Right atrium auricular region (tissue), 2 donors: ENCODE results near the gene RNF7. TPM values are rescaled to one million over a fixed set of nuclear protein-coding genes. Genes with fewer than 3 reads are reported as not detected.
A peak's percentile ranks its signal among the peaks of the same experiment; 100 is the strongest.

ENCODE experiments used
- DNase-seq: peaks from one replicate; pipeline ENCODE4 v3.0.0-alpha.2; 2019; ENCODE audit warnings: low spot score
- H3K27ac ChIP-seq, 2 donors: fragments of 200-600 bp; sonication (generic); 1 replicate in 1 of 2; 2 replicates in 1 of 2; pipeline ENCODE4 v1.5.1; 2016 to 2019
- H3K27me3 ChIP-seq, 2 donors: fragments of 200-600 bp; sonication (generic); one replicate each; pipeline versions ENCODE4 v1.5.1 to v1.6.0; 2017 to 2019
- H3K36me3 ChIP-seq: fragments of 200-600 bp; sonication (generic); one replicate; pipeline ENCODE4 v1.5.1; 2016
- H3K4me1 ChIP-seq, 2 donors: fragments of 200-600 bp; sonication (generic); one replicate each; pipeline versions ENCODE4 v1.5.1 to v1.6.0; 2017 to 2019
- H3K4me3 ChIP-seq, 2 donors: fragments of 200-600 bp; sonication (generic); 1 replicate in 1 of 2; 2 replicates in 1 of 2; pipeline ENCODE4 v1.5.1; 2017 to 2019; ENCODE audit warnings: mild to moderate bottlenecking in 1 of 2, moderate library complexity in 1 of 2
- H3K9me3 ChIP-seq, 2 donors: fragments of 200-600 bp; sonication (generic); one replicate each; pipeline ENCODE4 v1.5.1; 2019
- total RNA-seq, 2 donors: library from RNA; depleted of rRNA; stranded (reverse); fragments of >200 nt; gene quantifications; one replicate each; pipeline ENCODE4 v1.1.0, GENCODE V29; 2016
- TF ChIP-seq, protein P1 (sequence below), 2 donors: fragments of 200-600 bp; sonication (generic); IDR thresholded peaks; one replicate each; pipeline ENCODE4 v1.5.1; 2019; ENCODE audit warnings: antibody characterized with exemption in 2 of 2

RNF7 gene
- total RNA-seq, 2 donors from 2014 or later, result 64.9 to 81.2 TPM

DNA sequence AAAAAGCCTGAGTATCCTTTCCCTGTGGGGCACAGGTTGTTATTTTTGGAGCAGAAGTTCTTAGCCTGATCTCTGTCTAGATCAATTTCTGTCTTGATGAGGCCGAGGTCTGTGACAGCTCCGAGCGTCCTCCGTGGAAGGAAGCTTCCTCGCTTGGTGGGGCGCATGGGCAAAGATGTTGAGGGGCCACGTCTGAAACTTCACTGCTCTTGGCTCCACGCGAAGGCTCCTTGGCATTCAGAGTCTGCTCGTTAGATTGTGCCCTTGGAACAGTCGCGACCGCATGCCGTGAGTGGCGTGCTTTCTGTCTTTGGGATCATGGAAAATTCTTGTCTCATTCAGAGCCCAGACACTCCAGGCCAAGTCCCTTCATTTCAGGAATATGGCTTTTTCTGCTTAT is 38.8 kb downstream of the RNF7 start:
- Histone ChIP-seq H3K9me3 (no peaks in the 10 kb centered on the region), H3K4me3 (no peak overlapping the region), H3K4me1 (no peaks in the 10 kb centered on the region), H3K27ac (no peak overlapping the region), H3K36me3 (no peaks in the 10 kb centered on the region), H3K27me3 (no peaks in the 10 kb centered on the region)
- no peak for DNase-seq
- TF ChIP-seq, protein P1, sequence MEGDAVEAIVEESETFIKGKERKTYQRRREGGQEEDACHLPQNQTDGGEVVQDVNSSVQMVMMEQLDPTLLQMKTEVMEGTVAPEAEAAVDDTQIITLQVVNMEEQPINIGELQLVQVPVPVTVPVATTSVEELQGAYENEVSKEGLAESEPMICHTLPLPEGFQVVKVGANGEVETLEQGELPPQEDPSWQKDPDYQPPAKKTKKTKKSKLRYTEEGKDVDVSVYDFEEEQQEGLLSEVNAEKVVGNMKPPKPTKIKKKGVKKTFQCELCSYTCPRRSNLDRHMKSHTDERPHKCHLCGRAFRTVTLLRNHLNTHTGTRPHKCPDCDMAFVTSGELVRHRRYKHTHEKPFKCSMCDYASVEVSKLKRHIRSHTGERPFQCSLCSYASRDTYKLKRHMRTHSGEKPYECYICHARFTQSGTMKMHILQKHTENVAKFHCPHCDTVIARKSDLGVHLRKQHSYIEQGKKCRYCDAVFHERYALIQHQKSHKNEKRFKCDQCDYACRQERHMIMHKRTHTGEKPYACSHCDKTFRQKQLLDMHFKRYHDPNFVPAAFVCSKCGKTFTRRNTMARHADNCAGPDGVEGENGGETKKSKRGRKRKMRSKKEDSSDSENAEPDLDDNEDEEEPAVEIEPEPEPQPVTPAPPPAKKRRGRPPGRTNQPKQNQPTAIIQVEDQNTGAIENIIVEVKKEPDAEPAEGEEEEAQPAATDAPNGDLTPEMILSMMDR (IDR thresholded peaks at IDR 0.05), result no peak

DNA sequence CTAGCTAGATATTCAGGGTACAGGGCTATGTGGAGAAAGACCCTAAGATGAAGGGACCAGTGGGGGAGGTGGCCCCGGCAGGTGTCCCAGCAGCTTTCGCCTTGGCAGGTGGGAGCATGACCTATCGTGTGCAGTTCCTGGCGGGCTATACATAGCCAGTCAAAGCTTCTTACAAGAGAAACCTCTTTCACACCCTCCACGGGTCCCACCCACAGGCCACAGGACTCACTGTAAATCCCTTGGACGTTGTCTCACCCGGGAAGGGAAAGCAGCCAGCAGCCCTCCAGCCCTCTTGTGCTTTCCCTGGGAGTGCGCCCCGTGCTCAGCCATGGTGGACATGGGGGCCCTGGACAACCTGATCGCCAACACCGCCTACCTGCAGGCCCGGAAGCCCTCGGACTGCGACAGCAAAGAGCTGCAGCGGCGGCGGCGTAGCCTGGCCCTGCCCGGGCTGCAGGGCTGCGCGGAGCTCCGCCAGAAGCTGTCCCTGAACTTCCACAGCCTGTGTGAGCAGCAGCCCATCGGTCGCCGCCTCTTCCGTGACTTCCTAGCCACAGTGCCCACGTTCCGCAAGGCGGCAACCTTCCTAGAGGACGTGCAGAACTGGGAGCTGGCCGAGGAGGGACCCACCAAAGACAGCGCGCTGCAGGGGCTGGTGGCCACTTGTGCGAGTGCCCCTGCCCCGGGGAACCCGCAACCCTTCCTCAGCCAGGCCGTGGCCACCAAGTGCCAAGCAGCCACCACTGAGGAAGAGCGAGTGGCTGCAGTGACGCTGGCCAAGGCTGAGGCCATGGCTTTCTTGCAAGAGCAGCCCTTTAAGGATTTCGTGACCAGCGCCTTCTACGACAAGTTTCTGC is 40.1 kb downstream of the RNF7 start:
- Histone ChIP-seq H3K4me3 (no peak overlapping the region), H3K4me1 (no peaks in the 10 kb centered on the region), H3K36me3 (no peaks in the 10 kb centered on the region), H3K27me3 (no peaks in the 10 kb centered on the region), H3K27ac (no peak overlapping the region), H3K9me3 (no peaks in the 10 kb centered on the region)
- no peak for DNase-seq
- TF ChIP-seq, protein P1 (IDR thresholded peaks at IDR 0.05), result no peak

DNA sequence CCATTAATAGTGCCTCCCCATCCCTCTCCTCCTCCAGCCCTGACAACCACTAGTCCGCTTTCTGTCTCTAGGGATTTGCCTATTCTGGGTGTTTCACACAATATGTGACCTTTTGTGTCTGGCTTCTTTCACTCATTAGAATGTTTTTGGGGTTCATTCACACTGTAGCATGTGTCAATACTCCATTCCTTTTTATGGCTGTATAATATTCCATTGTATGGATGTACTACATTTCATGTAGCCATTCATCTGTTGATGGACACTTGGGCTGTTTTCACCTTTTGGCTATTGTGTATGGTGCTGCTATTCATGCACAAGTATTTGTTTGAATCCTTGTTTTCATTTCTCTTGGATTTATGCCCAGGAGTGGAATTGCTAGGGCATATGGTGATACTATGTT is 41.6 kb downstream of the RNF7 start:
- no peaks in the 10 kb centered on the region for H3K9me3 ChIP-seq
- H3K27ac ChIP-seq, result no peak overlapping the region
- H3K4me1 ChIP-seq, result no peaks in the 10 kb centered on the region
- no peaks in the 10 kb centered on the region for H3K27me3 ChIP-seq
- TF ChIP-seq, protein P1 (IDR thresholded peaks at IDR 0.05), result no peak
- H3K36me3 ChIP-seq, result no peaks in the 10 kb centered on the region
- no peak for DNase-seq
- H3K4me3 ChIP-seq, result no peak overlapping the region

DNA sequence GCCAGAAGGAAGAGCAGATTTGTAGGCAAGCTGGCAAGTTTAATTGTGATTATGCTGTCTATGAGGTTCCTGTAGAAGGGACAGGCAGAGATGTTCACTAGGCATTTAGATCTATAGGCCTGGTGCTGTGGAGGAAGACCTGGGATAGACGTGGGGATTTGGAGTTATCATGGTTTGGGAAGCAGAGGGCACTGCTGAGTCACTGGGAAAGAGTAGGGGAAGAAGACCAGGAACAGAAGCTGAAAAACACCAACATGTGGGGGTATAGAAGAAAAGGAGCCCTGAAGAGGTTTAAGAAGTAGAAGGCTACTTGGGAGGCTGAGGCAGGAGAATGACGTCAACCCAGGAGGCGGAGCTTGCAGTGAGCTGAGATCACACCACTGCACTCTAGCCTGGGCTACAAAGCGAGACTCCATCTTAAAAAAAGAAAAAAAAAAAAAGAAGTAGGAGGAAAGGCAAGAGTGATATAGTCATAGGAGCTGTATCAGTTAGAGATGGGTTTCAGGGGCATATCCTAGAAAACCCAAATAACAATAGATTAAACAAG is 44.4 kb downstream of the RNF7 start:
- Histone ChIP-seq H3K27ac (no peak overlapping the region), H3K9me3 (no peaks in the 10 kb centered on the region), H3K4me3 (no peak overlapping the region), H3K4me1 (no peaks in the 10 kb centered on the region), H3K36me3 (no peaks in the 10 kb centered on the region), H3K27me3 (no peaks in the 10 kb centered on the region)
- TF ChIP-seq, protein P1 (IDR thresholded peaks at IDR 0.05), result no peak
- peak; percentile 11 for DNase-seq

DNA sequence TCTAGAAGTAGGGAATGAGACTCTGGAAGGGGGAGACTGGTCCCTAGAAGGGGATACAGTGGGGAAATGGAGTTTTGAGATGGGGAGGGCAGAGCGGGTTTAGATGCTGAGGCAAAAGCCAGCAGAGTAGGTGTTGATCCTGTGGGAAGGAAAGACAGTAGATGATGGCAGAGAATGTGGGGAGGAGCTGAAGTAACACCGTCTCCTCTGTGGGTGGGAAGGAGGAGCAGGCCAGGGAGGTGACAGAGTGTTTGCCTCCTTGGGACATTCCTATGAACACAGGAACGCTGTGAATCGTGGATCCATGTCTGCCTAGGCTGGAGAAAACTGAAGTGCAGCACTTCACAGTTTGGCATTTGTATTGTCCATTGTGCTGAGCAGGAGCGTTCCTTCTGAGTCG is 45.5 kb downstream of the RNF7 start:
- TF ChIP-seq, protein P1 (IDR thresholded peaks at IDR 0.05), result no peak
- H3K27ac ChIP-seq, result no peak overlapping the region
- no peak for DNase-seq
- no peaks in the 10 kb centered on the region for H3K4me1 ChIP-seq
- H3K27me3 ChIP-seq, result no peaks in the 10 kb centered on the region
- no peaks in the 10 kb centered on the region for H3K36me3 ChIP-seq
- no peaks in the 10 kb centered on the region for H3K9me3 ChIP-seq
- H3K4me3 ChIP-seq, result no peak overlapping the region
